ENCODE results near the gene MAPK8.

MAPK8 gene

GRCh38 chr10:48437546-48437945, 131.1 kb downstream of the MAPK8 start:
- H3K27me3 ChIP-seq (ENCODE audit: control insufficient read depth in 5 of 5, insufficient read depth in 4 of 5, low read length in 5 of 5): no peaks in the 10 kb centered on the region
- H3K4me3 ChIP-seq (ENCODE audit: low read depth in 1 of 5, low read length in 5 of 5): no peak overlapping the region
- H3K4me1 ChIP-seq (ENCODE audit: control insufficient read depth in 5 of 5, insufficient read depth in 5 of 5, low read length in 5 of 5): peaks cover 3 to 19% (median 13%) of the 10 kb centered on the region in 5 donors
- H3K9ac ChIP-seq (ENCODE audit: low read length in 5 of 5): no peak overlapping the region
- H3K27ac ChIP-seq (ENCODE audit: low read depth, low read length): no peak overlapping the region
- peaks cover 9 to 21% (median 13%) of the 10 kb centered on the region in 5 donors for H3K36me3 ChIP-seq (ENCODE audit: control insufficient read depth in 5 of 5, insufficient read depth in 5 of 5, low read length in 5 of 5)
- H3K9me3 ChIP-seq (ENCODE audit: control insufficient read depth in 5 of 5, low read length in 5 of 5): no peaks in the 10 kb centered on the region

DNA sequence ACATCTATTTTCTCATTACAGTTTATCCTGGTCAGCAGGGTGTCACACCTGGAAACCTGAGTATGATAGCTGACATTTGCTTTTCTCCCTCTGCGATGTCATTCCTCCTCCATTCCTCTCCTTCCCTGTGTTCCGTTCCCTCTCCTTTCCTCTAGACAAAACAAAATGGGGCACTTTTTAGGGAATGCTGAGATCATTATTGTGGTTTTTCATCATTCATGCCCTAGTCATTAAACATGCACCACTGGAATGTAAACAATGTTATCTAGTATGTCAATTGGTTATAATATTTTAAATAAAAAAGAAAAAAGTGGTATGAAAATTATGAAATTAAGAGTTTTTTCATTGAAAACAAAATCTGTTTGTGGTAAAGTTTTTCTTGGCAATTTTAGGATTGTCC, 132.6 kb downstream of the MAPK8 start:
- Histone ChIP-seq H3K27ac (ENCODE audit: low read depth, low read length) (peak overlapping the region; percentile 48), H3K4me3 (ENCODE audit: low read depth in 1 of 5, low read length in 5 of 5) (no peak overlapping the region)

DNA sequence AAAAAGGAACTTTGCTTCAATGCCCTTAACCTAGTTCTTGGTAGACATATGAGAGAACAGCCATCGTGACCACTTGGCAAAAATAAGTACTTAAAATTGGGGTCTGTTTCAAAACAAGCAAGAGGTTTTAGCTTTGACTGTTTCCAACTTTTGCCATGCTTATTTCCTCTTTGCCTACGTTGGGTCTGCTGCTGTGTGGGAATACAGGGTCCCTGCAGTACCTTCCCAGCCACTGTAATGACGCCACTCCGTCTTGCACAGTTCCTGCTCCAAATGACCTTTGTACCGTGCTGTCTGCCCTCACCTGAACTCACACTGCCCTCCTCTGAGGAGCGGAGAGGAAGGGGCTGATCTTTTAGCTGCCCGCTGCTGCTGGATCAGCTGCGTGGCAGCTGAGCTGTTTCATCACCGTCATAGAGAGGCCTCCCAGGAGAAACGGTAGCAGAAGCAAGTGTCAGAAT, 133.1 kb downstream of the MAPK8 start:
- no peaks in the 10 kb centered on the region for H3K9me3 ChIP-seq (ENCODE audit: control insufficient read depth in 5 of 5, low read length in 5 of 5)
- peak overlapping the region in 1 of 5 donors; percentile 35 for H3K9ac ChIP-seq (ENCODE audit: low read length in 5 of 5)
- H3K27me3 ChIP-seq (ENCODE audit: control insufficient read depth in 5 of 5, insufficient read depth in 4 of 5, low read length in 5 of 5): no peaks in the 10 kb centered on the region
- H3K4me3 ChIP-seq (ENCODE audit: low read depth in 1 of 5, low read length in 5 of 5): peak overlapping the region; percentile 1 to 67 (median 45)
- H3K36me3 ChIP-seq (ENCODE audit: control insufficient read depth in 5 of 5, insufficient read depth in 5 of 5, low read length in 5 of 5): peaks cover 9 to 18% (median 13%) of the 10 kb centered on the region in 5 donors
- H3K4me1 ChIP-seq (ENCODE audit: control insufficient read depth in 5 of 5, insufficient read depth in 5 of 5, low read length in 5 of 5): peaks cover 6 to 19% (median 13%) of the 10 kb centered on the region in 5 donors
- peak overlapping the region; percentile 48 for H3K27ac ChIP-seq (ENCODE audit: low read depth, low read length)

More for the DNA sequence above, 132.6 kb downstream of the MAPK8 start:
- Histone ChIP-seq H3K36me3 (ENCODE audit: control insufficient read depth in 5 of 5, insufficient read depth in 5 of 5, low read length in 5 of 5) (peaks cover 9 to 20% (median 13%) of the 10 kb centered on the region in 5 donors), H3K4me1 (ENCODE audit: control insufficient read depth in 5 of 5, insufficient read depth in 5 of 5, low read length in 5 of 5) (peaks cover 3 to 19% (median 13%) of the 10 kb centered on the region in 5 donors), H3K9me3 (ENCODE audit: control insufficient read depth in 5 of 5, low read length in 5 of 5) (no peaks in the 10 kb centered on the region), H3K9ac (ENCODE audit: low read length in 5 of 5) (no peak overlapping the region), H3K27me3 (ENCODE audit: control insufficient read depth in 5 of 5, insufficient read depth in 4 of 5, low read length in 5 of 5) (no peaks in the 10 kb centered on the region)

DNA sequence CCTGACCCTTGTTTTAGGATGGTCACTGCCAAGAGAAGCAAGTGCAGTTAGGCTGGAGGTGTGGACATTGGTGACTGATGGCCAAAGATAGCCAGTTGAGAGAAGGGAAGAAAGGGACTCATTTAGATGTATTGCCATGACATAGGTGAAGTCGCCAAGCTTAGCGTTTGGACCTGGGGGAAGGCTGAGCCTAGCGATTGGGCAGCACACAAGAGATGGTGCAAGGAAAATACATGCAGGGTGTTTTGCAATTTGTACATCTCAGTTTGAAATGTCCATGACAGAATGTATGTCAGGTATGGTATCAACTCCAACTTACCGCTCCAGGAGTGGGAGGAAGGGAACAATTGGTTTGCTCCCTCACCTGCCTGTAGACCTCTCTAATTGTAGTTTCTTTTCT, 134.3 kb downstream of the MAPK8 start:
- no peaks in the 10 kb centered on the region for H3K27me3 ChIP-seq (ENCODE audit: control insufficient read depth in 5 of 5, insufficient read depth in 4 of 5, low read length in 5 of 5)
- peaks cover 6 to 19% (median 13%) of the 10 kb centered on the region in 5 donors for H3K4me1 ChIP-seq (ENCODE audit: control insufficient read depth in 5 of 5, insufficient read depth in 5 of 5, low read length in 5 of 5)
- no peak overlapping the region for H3K9ac ChIP-seq (ENCODE audit: low read length in 5 of 5)
- peak overlapping the region; percentile 48 for H3K27ac ChIP-seq (ENCODE audit: low read depth, low read length)
- H3K9me3 ChIP-seq (ENCODE audit: control insufficient read depth in 5 of 5, low read length in 5 of 5): no peaks in the 10 kb centered on the region
- no peak overlapping the region for H3K4me3 ChIP-seq (ENCODE audit: low read depth in 1 of 5, low read length in 5 of 5)
- peaks cover 6 to 17% (median 10%) of the 10 kb centered on the region in 5 donors for H3K36me3 ChIP-seq (ENCODE audit: control insufficient read depth in 5 of 5, insufficient read depth in 5 of 5, low read length in 5 of 5)

DNA sequence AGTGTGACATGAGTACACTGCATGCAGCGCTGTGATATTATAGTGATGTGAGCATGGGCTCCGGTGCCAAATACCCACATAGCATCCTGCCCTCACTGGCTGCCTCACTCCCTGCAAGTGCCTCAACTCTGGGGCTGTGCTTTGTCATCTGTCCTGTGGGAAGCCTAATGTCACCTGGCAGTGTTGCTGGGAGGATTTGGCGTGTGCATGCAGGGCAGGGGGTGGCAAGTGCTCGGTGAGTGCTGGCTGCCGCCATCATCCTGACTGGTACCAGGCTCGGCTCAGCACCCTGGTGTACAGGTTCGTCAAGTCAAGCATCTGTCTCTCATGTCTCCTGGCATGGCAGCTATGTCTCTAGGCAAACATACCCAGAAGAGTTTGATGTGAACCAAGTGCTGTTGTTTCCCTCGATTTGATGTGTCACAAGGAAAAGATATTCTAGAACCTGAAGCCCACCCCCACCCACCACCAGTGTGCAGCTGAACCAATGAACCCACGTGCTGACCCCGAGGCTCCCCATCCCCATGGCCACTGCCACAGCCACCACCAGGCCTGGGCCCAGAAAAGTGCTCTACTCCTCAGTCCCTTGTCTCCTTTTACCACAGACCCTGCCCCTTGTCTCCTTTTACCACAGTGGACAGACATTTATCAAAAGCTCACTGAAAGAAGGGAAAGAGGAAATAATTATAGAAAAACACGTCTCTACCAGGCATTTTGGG, 135.8 kb downstream of the MAPK8 start:
- Histone ChIP-seq H3K9ac (ENCODE audit: low read length in 5 of 5) (no peak overlapping the region), H3K4me1 (ENCODE audit: control insufficient read depth in 5 of 5, insufficient read depth in 5 of 5, low read length in 5 of 5) (peaks cover 6 to 19% (median 13%) of the 10 kb centered on the region in 5 donors), H3K4me3 (ENCODE audit: low read depth in 1 of 5, low read length in 5 of 5) (no peak overlapping the region), H3K27ac (ENCODE audit: low read depth, low read length) (no peak overlapping the region), H3K36me3 (ENCODE audit: control insufficient read depth in 5 of 5, insufficient read depth in 5 of 5, low read length in 5 of 5) (peaks cover 0 to 23% (median 6%) of the 10 kb centered on the region in 5 donors), H3K9me3 (ENCODE audit: control insufficient read depth in 5 of 5, low read length in 5 of 5) (no peaks in the 10 kb centered on the region), H3K27me3 (ENCODE audit: control insufficient read depth in 5 of 5, insufficient read depth in 4 of 5, low read length in 5 of 5) (no peaks in the 10 kb centered on the region)

DNA sequence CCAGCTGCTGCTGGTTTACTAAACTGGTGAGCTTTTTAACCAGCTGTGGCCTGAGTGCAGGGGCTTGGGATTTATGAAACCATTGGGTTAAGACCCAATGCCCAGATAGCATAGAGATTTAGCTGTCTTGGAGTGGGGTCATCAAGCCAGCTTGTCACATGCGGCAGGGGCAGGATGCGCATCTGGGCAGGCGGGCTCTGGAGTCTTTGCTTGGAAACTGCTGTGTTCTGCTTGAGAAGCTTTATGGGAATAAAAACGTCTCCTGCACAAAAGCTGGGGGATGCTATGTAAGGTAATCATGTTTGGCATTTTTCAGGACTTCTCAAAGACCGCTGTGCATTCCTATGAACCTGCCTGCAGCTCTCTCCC, 136.3 kb downstream of the MAPK8 start:
- Histone ChIP-seq H3K27me3 (ENCODE audit: control insufficient read depth in 5 of 5, insufficient read depth in 4 of 5, low read length in 5 of 5) (no peaks in the 10 kb centered on the region), H3K4me3 (ENCODE audit: low read depth in 1 of 5, low read length in 5 of 5) (no peak overlapping the region), H3K36me3 (ENCODE audit: control insufficient read depth in 5 of 5, insufficient read depth in 5 of 5, low read length in 5 of 5) (peaks cover 0 to 19% (median 4%) of the 10 kb centered on the region in 5 donors), H3K27ac (ENCODE audit: low read depth, low read length) (no peak overlapping the region), H3K9me3 (ENCODE audit: control insufficient read depth in 5 of 5, low read length in 5 of 5) (no peaks in the 10 kb centered on the region), H3K4me1 (ENCODE audit: control insufficient read depth in 5 of 5, insufficient read depth in 5 of 5, low read length in 5 of 5) (peaks cover 6 to 19% (median 13%) of the 10 kb centered on the region in 5 donors), H3K9ac (ENCODE audit: low read length in 5 of 5) (no peak overlapping the region)

DNA sequence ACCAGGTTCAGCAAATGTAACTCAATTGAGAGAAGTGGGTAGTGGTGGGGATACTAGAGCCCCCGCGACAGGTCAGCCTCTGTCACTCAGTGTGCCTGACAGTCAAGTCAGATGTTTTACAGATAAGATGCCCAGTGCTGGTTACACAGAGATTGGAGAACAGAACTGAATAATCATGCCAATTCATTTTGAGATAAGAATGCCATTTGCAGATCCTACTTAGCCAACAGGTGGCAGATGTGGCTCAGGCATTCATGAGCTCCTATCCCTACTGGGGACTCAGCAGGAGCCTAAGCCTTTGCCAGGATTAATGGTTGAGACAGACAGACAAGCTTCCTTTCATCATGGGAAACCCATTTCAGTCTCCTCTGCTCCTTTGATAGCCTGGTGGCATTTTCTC, 137.8 kb downstream of the MAPK8 start:
- H3K36me3 ChIP-seq (ENCODE audit: control insufficient read depth in 5 of 5, insufficient read depth in 5 of 5, low read length in 5 of 5): peaks cover 0 to 18% (median 0%) of the 10 kb centered on the region in 5 donors
- no peak overlapping the region for H3K9ac ChIP-seq (ENCODE audit: low read length in 5 of 5)
- H3K27me3 ChIP-seq (ENCODE audit: control insufficient read depth in 5 of 5, insufficient read depth in 4 of 5, low read length in 5 of 5): no peaks in the 10 kb centered on the region
- H3K27ac ChIP-seq (ENCODE audit: low read depth, low read length): no peak overlapping the region
- no peak overlapping the region for H3K4me3 ChIP-seq (ENCODE audit: low read depth in 1 of 5, low read length in 5 of 5)
- no peaks in the 10 kb centered on the region for H3K9me3 ChIP-seq (ENCODE audit: control insufficient read depth in 5 of 5, low read length in 5 of 5)
- H3K4me1 ChIP-seq (ENCODE audit: control insufficient read depth in 5 of 5, insufficient read depth in 5 of 5, low read length in 5 of 5): peaks cover 6 to 20% (median 14%) of the 10 kb centered on the region in 5 donors

DNA sequence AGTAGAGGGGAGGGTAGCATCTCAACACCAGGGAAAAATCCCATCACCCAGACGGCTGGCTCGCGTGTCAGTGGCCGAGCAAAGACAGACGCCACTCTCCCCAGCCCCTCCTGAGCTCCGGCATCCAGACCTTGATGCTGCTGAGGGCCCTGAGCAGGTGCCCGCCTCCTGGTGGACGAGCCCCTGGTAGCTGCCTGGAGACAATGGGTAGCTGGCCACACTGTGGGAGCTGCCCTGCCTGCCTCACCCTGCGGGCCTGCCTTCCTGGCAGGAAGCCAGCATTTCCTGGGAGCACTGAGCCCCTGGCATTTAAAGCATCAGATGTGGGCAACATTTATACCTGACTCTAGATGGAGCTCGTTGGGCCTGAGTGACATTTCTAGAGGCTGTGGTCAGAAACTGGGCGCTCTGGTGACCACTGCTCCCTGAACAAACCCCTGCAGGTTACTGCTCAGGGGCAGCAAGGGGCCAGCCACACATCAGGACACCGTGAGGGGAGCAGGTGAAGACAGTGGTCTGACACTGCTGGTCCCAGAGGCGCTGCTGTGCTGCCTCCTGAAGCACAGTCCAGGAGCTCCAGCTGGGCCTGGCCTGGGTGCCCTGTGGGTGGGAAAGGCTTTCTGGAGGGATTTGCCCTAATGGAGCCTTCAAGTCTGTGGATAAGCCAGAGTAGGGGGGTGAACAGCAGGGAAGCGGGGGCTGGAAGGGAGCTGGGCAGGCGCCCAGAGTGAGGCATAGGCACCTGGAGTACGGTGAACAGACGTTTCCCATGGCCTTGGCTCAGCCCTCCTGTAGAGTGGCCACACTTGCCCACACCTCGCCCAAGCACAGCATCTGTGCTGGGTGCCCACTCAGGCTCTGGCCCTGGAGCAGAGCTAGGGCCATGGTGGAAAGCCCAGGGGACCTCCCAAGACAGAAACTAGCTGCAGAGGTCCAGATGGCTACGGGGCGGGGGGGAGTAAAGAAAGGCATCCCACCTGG, 138.7 kb downstream of the MAPK8 start:
- no peaks in the 10 kb centered on the region for H3K9me3 ChIP-seq (ENCODE audit: control insufficient read depth in 5 of 5, low read length in 5 of 5)
- H3K9ac ChIP-seq (ENCODE audit: low read length in 5 of 5): no peak overlapping the region
- no peak overlapping the region for H3K4me3 ChIP-seq (ENCODE audit: low read depth in 1 of 5, low read length in 5 of 5)
- H3K27me3 ChIP-seq (ENCODE audit: control insufficient read depth in 5 of 5, insufficient read depth in 4 of 5, low read length in 5 of 5): no peaks in the 10 kb centered on the region
- peaks cover 3 to 23% (median 12%) of the 10 kb centered on the region in 5 donors for H3K4me1 ChIP-seq (ENCODE audit: control insufficient read depth in 5 of 5, insufficient read depth in 5 of 5, low read length in 5 of 5)
- H3K27ac ChIP-seq (ENCODE audit: low read depth, low read length): no peak overlapping the region
- peaks cover 0 to 19% (median 0%) of the 10 kb centered on the region in 5 donors for H3K36me3 ChIP-seq (ENCODE audit: control insufficient read depth in 5 of 5, insufficient read depth in 5 of 5, low read length in 5 of 5)

- Histone ChIP-seq H3K36me3 (ENCODE audit: control insufficient read depth in 5 of 5, insufficient read depth in 5 of 5, low read length in 5 of 5) (peaks cover 0 to 19% (median 0%) of the 10 kb centered on the region in 5 donors), H3K9me3 (ENCODE audit: control insufficient read depth in 5 of 5, low read length in 5 of 5) (no peaks in the 10 kb centered on the region), H3K4me1 (ENCODE audit: control insufficient read depth in 5 of 5, insufficient read depth in 5 of 5, low read length in 5 of 5) (peaks cover 0 to 17% (median 7%) of the 10 kb centered on the region in 5 donors), H3K27ac (ENCODE audit: low read depth, low read length) (no peak overlapping the region), H3K27me3 (ENCODE audit: control insufficient read depth in 5 of 5, insufficient read depth in 4 of 5, low read length in 5 of 5) (no peaks in the 10 kb centered on the region), H3K9ac (ENCODE audit: low read length in 5 of 5) (no peak overlapping the region), H3K4me3 (ENCODE audit: low read depth in 1 of 5, low read length in 5 of 5) (no peak overlapping the region)
Observed at GRCh38 chr10:48445932-48446331, 139.5 kb downstream of the MAPK8 start.
